Aortic smooth muscle cell (primary cell): ENCODE results near the gene CD79B. TPM values are rescaled to one million over a fixed set of nuclear protein-coding genes. Genes with fewer than 3 reads are reported as not detected.

ENCODE experiments used
- total RNA-seq: library from RNA; depleted of rRNA; stranded (reverse); fragments of >200 nt; gene quantifications from 2 replicates; pipeline ENCODE4 v1.2.3, GENCODE V29; 2014

The CD79B gene
- 2.1 and 2.9 TPM in 2 replicates for total RNA-seq

DNA sequence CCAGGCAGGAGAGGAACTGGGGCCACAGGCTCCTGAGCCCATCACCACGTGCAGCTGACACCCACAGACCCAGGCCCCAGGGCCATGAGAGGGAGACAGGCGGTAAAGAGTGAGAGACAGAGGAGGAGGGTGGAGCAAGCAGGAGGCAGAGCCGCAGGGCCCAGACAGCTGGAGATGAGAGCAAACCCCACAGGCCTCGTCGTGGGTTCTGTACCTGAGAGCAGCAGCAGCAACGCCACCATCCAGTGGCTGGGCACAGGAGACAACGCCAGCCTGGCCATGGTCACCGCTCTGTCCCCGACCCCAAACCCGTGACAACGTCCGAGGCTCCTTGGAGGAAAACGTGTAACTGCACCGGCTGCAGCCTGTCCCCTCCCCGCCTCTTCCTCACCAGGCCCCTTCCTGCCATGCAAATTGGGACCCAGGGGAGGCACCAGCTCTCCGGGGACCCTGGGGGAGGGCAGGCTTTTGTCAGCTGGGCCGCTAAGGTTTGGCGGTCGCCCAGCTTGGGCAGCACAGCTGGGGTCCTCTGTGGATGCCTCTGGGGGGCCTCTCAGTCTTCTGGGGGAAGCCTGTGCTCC is at the start of gene CD79B:
CD79B (minus strand) TSS at position 351 of the 581 bp plus-strand sequence; CDS start at position 281, 70 bp downstream.

DNA sequence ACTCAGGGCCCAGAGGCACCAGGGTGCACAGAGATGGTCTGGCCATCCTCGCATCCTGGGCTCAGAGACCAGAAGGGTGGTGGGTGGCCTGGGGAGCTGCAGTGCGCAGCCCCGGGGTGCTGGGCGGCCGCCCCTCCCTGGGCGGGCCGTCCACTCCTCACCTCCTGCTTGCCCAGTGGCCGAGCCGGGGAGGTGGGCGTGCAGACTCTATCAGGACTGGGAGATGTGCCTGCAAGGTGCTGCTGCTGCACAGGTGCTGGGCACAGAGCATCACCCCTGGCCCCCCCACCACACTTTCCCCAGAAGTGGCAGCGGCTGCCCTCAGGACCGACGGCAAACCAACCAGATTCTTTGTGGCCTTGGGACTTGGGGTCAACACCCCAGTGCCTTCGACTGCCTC is 40.7 kb upstream of the CD79B start, which contains the start of gene SCN4A:
SCN4A (minus strand) TSS at position 123 of the 400 bp plus-strand sequence; CDS start at position 46, 77 bp downstream.

DNA sequence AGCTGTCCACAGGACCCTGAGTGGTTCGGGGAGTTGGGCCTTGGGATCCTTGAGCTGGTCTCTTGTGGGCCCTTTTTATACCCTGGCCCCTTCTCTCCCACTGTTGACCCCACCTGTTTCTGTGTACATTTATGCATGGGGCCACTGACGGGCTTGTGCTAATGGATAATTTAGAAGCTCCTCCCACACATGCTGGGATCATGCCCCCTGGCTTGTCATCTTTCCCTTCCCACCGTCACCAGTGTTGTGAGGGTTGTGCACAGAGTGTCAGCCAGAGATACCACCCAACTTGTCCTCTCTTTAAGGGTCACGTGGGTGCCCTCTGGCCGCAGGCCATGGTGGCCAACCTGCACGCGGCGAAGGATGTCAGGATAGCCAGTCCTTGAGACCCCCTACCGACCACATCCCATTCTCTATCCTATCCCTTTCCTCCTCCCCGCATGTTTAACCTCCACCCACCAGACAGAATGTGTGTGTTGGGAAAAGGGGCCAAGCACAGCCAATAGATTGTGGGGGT is 13.3 kb downstream of the CD79B start, which contains the start of gene GH1:
GH1 (minus strand) TSS at position 51 of the 517 bp plus-strand sequence. CDS start 63 bp downstream, outside the sequence.

DNA sequence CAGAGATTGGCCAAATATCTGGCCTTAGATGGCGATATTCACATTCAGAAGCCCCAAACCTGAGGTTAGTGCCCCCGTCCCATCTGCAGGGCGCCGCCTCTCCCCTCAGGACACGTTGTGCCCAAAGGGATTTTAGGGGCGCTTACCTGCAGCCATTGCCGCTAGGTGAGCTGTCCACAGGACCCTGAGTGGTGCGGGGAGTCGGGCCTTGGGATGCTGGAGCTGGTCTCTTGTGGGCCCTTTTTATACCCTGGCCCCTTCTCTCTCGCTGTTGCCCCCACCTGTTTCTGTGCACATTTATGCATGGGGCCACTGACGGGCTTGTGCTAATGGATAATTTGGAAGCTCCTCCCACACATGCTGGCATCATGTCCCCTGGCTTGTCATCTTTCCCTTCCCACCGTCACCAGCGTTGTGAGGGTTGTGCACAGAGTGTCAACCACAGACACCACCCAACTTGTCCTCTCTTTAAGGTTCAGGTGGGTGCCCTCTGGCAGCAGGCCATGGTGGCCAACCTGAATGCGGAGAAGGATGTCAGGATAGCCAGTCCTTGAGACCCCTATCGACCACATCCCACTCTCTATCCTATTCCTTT is 21.0 kb downstream of the CD79B start, which contains the start of gene CSHL1:
CSHL1 (minus strand) TSS at position 218 of the 595 bp plus-strand sequence; CDS start at position 156, 62 bp downstream.

DNA sequence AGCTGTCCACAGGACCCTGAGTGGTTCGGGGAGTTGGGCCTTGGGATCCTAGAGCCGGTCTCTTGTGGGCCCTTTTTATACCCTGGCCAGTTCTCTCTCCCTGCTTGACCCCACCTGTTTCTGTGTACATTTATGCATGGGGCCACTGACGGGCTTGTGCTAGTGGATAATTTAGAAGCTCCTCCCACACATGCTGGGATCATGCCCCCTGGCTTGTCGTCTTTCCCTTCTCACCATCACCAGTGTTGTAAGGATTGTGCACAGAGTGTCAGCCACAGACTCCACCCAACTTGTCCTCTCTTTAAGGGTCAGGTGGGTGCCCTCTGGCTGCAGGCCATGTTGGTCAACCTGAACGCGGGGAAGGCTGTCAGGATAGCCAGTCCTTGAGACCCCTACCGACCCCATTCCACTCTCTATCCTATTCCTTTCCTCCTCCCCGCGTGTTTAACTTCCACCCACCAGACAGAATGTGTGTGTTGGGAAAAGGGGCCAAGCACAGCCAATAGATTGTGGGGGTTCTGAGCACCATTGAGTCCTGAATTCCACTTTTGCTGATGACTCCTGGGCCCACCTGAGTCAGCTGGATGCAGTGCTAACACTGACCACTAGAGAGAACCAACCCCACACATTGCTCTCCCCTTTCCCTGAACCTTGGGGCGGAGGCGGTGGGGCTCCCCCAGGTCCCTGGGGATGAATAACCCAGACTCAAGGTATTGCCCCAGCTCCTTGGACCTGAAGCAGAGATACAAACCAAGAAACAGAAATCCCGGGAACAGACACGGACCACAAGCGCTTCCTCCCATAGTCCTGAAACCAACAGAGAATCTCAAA is 35.4 kb downstream of the CD79B start, which contains the start of gene CSH1:
CSH1 (minus strand) TSS at position 51 of the 831 bp plus-strand sequence. CDS start 63 bp downstream, outside the sequence.

DNA sequence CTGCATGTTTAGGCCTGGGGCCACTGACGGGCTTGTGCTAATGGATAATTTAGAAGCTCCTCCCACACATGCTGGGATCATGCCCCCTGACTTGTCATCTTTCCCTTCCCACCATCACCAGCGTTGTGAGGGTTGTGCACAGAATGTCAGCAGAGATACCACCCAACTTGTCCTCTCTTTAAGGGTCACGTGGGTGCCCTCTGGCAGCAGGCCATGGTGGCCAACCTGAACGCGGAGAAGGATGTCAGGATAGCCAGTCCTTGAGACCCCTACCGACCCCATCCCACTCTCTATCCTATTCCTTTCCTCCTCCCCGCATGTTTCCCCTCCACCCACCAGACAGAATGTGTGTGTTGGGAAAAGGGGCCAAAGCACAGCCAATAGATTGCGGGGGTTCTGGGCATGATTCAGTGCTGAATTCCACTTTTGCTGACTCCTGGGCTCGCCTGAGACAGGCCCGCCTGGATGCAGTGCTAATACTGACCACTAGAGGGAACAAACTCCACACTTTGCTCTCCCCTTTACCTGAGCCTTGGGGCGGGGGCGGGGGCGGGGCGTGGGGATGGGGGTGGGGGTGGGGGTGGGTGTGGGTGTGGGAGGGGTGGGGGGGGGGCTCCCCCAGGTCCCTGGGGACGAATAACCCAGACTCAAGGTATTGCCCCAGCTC is 50.1 kb downstream of the CD79B start, which contains the start of gene GH2:
GH2 (minus strand) TSS at position 10 of the 667 bp plus-strand sequence. CDS start 143 bp downstream, outside the sequence.

Other genes starting within 250 kb of the CD79B start
- gene LIMD2, start 232.2 kb downstream of the CD79B start, total RNA-seq = 3.3 and 5.8 TPM in 2 replicates
- 19.5 and 21.1 TPM in 2 replicates for gene STRADA, start 190.5 kb downstream of the CD79B start, total RNA-seq
- 76.7 and 87.7 TPM in 2 replicates for gene CCDC47, start 158.7 kb downstream of the CD79B start, total RNA-seq
- gene DDX42, start 158.2 kb downstream of the CD79B start, total RNA-seq = 61.2 and 62.7 TPM in 2 replicates
- 100 and 134 TPM in 2 replicates for gene PSMC5, start 104.9 kb downstream of the CD79B start, total RNA-seq
- gene FTSJ3, start 104.7 kb downstream of the CD79B start, total RNA-seq = 47.4 and 65.3 TPM in 2 replicates
- 84.6 and 95.6 TPM in 2 replicates for gene SMARCD2, start 89.6 kb downstream of the CD79B start, total RNA-seq
- not detected in 2 replicates for gene CSH2, start 58.7 kb downstream of the CD79B start, total RNA-seq
- gene GH2, start 50.4 kb downstream of the CD79B start, total RNA-seq = not detected in 2 replicates
- not detected in 2 replicates for gene CSH1, start 35.8 kb downstream of the CD79B start, total RNA-seq
- gene CSHL1, start 21.1 kb downstream of the CD79B start, total RNA-seq = not detected in 2 replicates
- gene GH1, start 13.5 kb downstream of the CD79B start, total RNA-seq = not detected in 2 replicates
- gene SCN4A, start 40.6 kb upstream of the CD79B start, total RNA-seq = 0.12 and 0.13 TPM in 2 replicates
- 1.5 and 2.5 TPM in 2 replicates for gene PRR29, start 66.0 kb upstream of the CD79B start, total RNA-seq
- gene ICAM2, start 88.3 kb upstream of the CD79B start, total RNA-seq = 22.9 and 44.0 TPM in 2 replicates
- gene ERN1, start 197.8 kb upstream of the CD79B start, total RNA-seq = 7.6 and 7.9 TPM in 2 replicates